T-helper 1 cell treated with Interleukin-12 subunit alpha and Interleukin-12 subunit beta and Interleukin-4 antibody, amounts not matched to agents 30 ng/mL and 1 ng/mL, for 36 hours (primary cell): ENCODE measurements around the gene USP36. TPM values are rescaled to one million over a fixed set of nuclear protein-coding genes. Genes with fewer than 3 reads are reported as not detected.

ENCODE experiments used
- intact Hi-C: fragments of 100-400 bp; cut with micrococcal nuclease; formaldehyde crosslinking; loops from one replicate; pipeline ENCODE4 v1.15.1; 2024
- total RNA-seq: library from RNA; stranded (reverse); gene quantifications from 2 replicates; pipeline ENCODE4 v1.2.3, GENCODE V29; 2022

The USP36 gene
- total RNA-seq, 1 donor from 2014 or later, result 110 TPM

GRCh38 chr17:78818932-78819331, 21.7 kb downstream of the USP36 start:
- intact Hi-C loops, result no loop called here

GRCh38 chr17:78818152-78818846, 22.3 kb downstream of the USP36 start:
- intact Hi-C loops, result no loop called here

- intact Hi-C loops, result loop anchor here (1.0 kb wide), 6 partner anchors 12 to 81 kb away; partner anchors contain the start of gene CYTH1
Measured at GRCh38 chr17:78817123-78817522, 23.5 kb downstream of the USP36 start.

- intact Hi-C loops, result no loop called here
Measured at GRCh38 chr17:78815696-78816095, 24.9 kb downstream of the USP36 start.

GRCh38 chr17:78812855-78813254, 27.8 kb downstream of the USP36 start:
- intact Hi-C loops, result loop anchor here (1.0 kb wide), 1 partner anchor 8 kb away; no protein-coding TSS in a partner anchor

- intact Hi-C loops, result loop anchor here (5.0 kb wide), 2 partner anchors 34 to 1229 kb away; partner anchors contain the start of genes CCDC40, TBC1D16 and USP36
Measured at GRCh38 chr17:78808163-78808562, 32.5 kb downstream of the USP36 start.

- intact Hi-C loops, result loop anchor here (5.0 kb wide), 2 partner anchors 36 to 1231 kb away; partner anchors contain the start of genes CCDC40, TBC1D16 and USP36
Measured at GRCh38 chr17:78806451-78806850, 34.2 kb downstream of the USP36 start.

- intact Hi-C loops, result loop anchor here (1.0 to 5.0 kb wide), 6 partner anchors 8 to 1232 kb away; partner anchors contain the start of genes CCDC40, CYTH1, TBC1D16 and USP36
Measured at GRCh38 chr17:78805301-78805700, 35.3 kb downstream of the USP36 start.

GRCh38 chr17:78804777-78805176, 35.8 kb downstream of the USP36 start:
- intact Hi-C loops, result loop anchor here (1.0 to 5.0 kb wide), 6 partner anchors 9 to 1233 kb away; partner anchors contain the start of genes CCDC40, CYTH1, TBC1D16 and USP36

GRCh38 chr17:78803186-78803845, 37.3 kb downstream of the USP36 start:
- intact Hi-C loops, result no loop called here

GRCh38 chr17:78802459-78802858, 38.2 kb downstream of the USP36 start:
- intact Hi-C loops, result no loop called here

- intact Hi-C loops, result no loop called here
Measured at GRCh38 chr17:78802008-78802407, 38.6 kb downstream of the USP36 start.

- intact Hi-C loops, result no loop called here
Measured at GRCh38 chr17:78800132-78800931, 40.3 kb downstream of the USP36 start.

GRCh38 chr17:78798695-78799559, 41.7 kb downstream of the USP36 start:
- intact Hi-C loops, result loop anchor here (1.0 to 2.0 kb wide), 3 partner anchors 14 to 302 kb away; no protein-coding TSS in a partner anchor

- intact Hi-C loops, result loop anchor here (2.0 kb wide), 1 partner anchor 13 kb away; no protein-coding TSS in a partner anchor
Measured at GRCh38 chr17:78797691-78798585, 42.7 kb downstream of the USP36 start.

GRCh38 chr17:78797213-78797612, 43.4 kb downstream of the USP36 start:
- intact Hi-C loops, result no loop called here

GRCh38 chr17:78796517-78796900, 44.1 kb downstream of the USP36 start:
- intact Hi-C loops, result no loop called here

GRCh38 chr17:78795861-78796516, 44.6 kb downstream of the USP36 start:
- intact Hi-C loops, result no loop called here
